Trophoblast cell (in vitro differentiated cells and primary cell): ENCODE results near the gene YPEL5.
A peak's percentile ranks its signal among the peaks of the same experiment; 100 is the strongest.

Experiments used
- DNase-seq, 2 donors: peaks; one replicate each; pipeline ENCODE4 v3.0.0-alpha.2; 2016
- H2AFZ ChIP-seq: 2 replicates; pipeline ENCODE4 v1.6.1; 2013; ENCODE audit warnings: low read length, moderate library complexity, mild to moderate bottlenecking; ENCODE audit not compliant: insufficient read depth, poor library complexity
- H2AK5ac ChIP-seq: 2 replicates; pipeline ENCODE4 v1.6.1; 2013; ENCODE audit warnings: mild to moderate bottlenecking, low read length
- H2BK120ac ChIP-seq: 2 replicates; pipeline ENCODE4 v1.6.1; 2013; ENCODE audit warnings: low read length, mild to moderate bottlenecking, moderate library complexity; ENCODE audit not compliant: insufficient read depth, poor library complexity
- H2BK12ac ChIP-seq: 2 replicates; pipeline ENCODE4 v1.6.1; 2013; ENCODE audit warnings: mild to moderate bottlenecking, low read length, moderate library complexity
- H2BK5ac ChIP-seq: 2 replicates; pipeline ENCODE4 v1.6.1; 2013; ENCODE audit warnings: low read length, low read depth, moderate library complexity, mild to moderate bottlenecking; ENCODE audit not compliant: poor library complexity
- H3K14ac ChIP-seq: 2 replicates; pipeline ENCODE4 v1.6.1; 2013; ENCODE audit warnings: mild to moderate bottlenecking, low read length
- H3K18ac ChIP-seq: 2 replicates; pipeline ENCODE4 v1.6.1; 2013; ENCODE audit warnings: mild to moderate bottlenecking, low read length
- H3K23ac ChIP-seq: 2 replicates; pipeline ENCODE4 v1.6.1; 2013; ENCODE audit warnings: low read length
- H3K27ac ChIP-seq: 2 replicates; pipeline ENCODE4 v1.5.1; 2013; ENCODE audit warnings: low read depth, mild to moderate bottlenecking, inconsistent platforms, low read length, moderate library complexity
- H3K27me3 ChIP-seq: 2 replicates; pipeline ENCODE4 v1.6.1; 2013; ENCODE audit warnings: inconsistent platforms, mild to moderate bottlenecking, low read length, moderate library complexity; ENCODE audit not compliant: insufficient read depth
- H3K36me3 ChIP-seq, 2 experiments: 1 replicate in 1 of 2; 2 replicates in 1 of 2; pipeline ENCODE4 v1.6.1; 2013; ENCODE audit warnings: low read length in 2 of 2, mild to moderate bottlenecking in 2 of 2, moderate library complexity in 1 of 2; ENCODE audit not compliant: insufficient read depth in 2 of 2, control insufficient read depth in 1 of 2
- H3K4ac ChIP-seq: 2 replicates; pipeline ENCODE4 v1.6.1; 2013; ENCODE audit warnings: low read depth, mild to moderate bottlenecking, low read length, moderate library complexity
- H3K4me1 ChIP-seq, 2 experiments: 1 replicate in 1 of 2; 2 replicates in 1 of 2; pipeline ENCODE4 v1.6.1; 2013; ENCODE audit warnings: low read length in 2 of 2, mild to moderate bottlenecking in 2 of 2, moderate library complexity in 1 of 2; ENCODE audit not compliant: insufficient read depth in 2 of 2, control insufficient read depth in 1 of 2
- H3K4me2 ChIP-seq: 2 replicates; pipeline ENCODE4 v1.6.1; 2013; ENCODE audit warnings: inconsistent platforms, mild to moderate bottlenecking, low read length, moderate library complexity
- H3K4me3 ChIP-seq: 2 replicates; pipeline ENCODE4 v1.5.1; 2013; ENCODE audit warnings: mild to moderate bottlenecking, low read depth, low read length, inconsistent platforms
- H3K79me1 ChIP-seq: one replicate; pipeline ENCODE4 v1.6.1; 2013; ENCODE audit warnings: low read length
- H3K79me2 ChIP-seq: 2 replicates; pipeline ENCODE4 v1.6.1; 2013; ENCODE audit warnings: low read length, mild to moderate bottlenecking; ENCODE audit not compliant: control insufficient read depth, insufficient read depth, poor library complexity
- H3K9ac ChIP-seq: 2 replicates; pipeline ENCODE4 v1.6.1; 2013; ENCODE audit warnings: mild to moderate bottlenecking, low read length
- H3K9me3 ChIP-seq: 2 replicates; pipeline ENCODE4 v1.6.1; 2013; ENCODE audit warnings: low read depth, mild to moderate bottlenecking, control low read depth, inconsistent platforms, low read length; ENCODE audit not compliant: insufficient read depth
- H4K12ac ChIP-seq: 2 replicates; pipeline ENCODE4 v1.6.1; 2013; ENCODE audit warnings: low read depth, mild to moderate bottlenecking, low read length, moderate library complexity
- H4K8ac ChIP-seq: 2 replicates; pipeline ENCODE4 v1.6.1; 2013; ENCODE audit warnings: low read depth, mild to moderate bottlenecking, low read length, moderate library complexity
- H4K91ac ChIP-seq: one replicate; pipeline ENCODE4 v1.6.1; 2013; ENCODE audit warnings: low read depth, mild to moderate bottlenecking, low read length, moderate library complexity
- WGBS: extraction: QIAGEN DNeasy Blood & Tissue Kit; methylation state at CpG from one replicate; pipeline ENCODE4 v1.1.7; 2013; ENCODE audit warnings: missing lambda C conversion rate; ENCODE audit not compliant: insufficient read length, insufficient coverage; ENCODE audit errors: extremely low coverage; 5-methylcytosine and 5-hydroxymethylcytosine counted together

Gene YPEL5

GRCh38 chr2:30104307-30104706 lies 42.5 kb upstream of the YPEL5 start:
- no peaks in the 10 kb centered on the region for H3K27me3 ChIP-seq
- no peak overlapping the region for H3K23ac ChIP-seq
- no peaks in the 10 kb centered on the region for H3K36me3 ChIP-seq
- H3K4ac ChIP-seq = no peak overlapping the region
- no peak overlapping the region for H2BK12ac ChIP-seq
- no peak overlapping the region for H2BK120ac ChIP-seq
- H3K4me3 ChIP-seq = no peak overlapping the region
- no peak overlapping the region for H3K9ac ChIP-seq
- H4K8ac ChIP-seq = no peak overlapping the region
- no peak overlapping the region for H2BK5ac ChIP-seq
- no peak for DNase-seq
- H4K12ac ChIP-seq = no peak overlapping the region
- no peaks in the 10 kb centered on the region for H3K79me2 ChIP-seq
- no CpG with 5 or more reads among the region's 2 CpGs for WGBS
- H3K4me2 ChIP-seq = no peak overlapping the region
- H2AK5ac ChIP-seq = no peak overlapping the region
- H2AFZ ChIP-seq = no peak overlapping the region
- no peak overlapping the region for H3K14ac ChIP-seq
- H3K9me3 ChIP-seq = no peaks in the 10 kb centered on the region
- no peak overlapping the region for H3K18ac ChIP-seq
- no peaks in the 10 kb centered on the region for H3K79me1 ChIP-seq
- no peak overlapping the region for H3K27ac ChIP-seq
- H3K4me1 ChIP-seq = no peaks in the 10 kb centered on the region
- no peak overlapping the region for H4K91ac ChIP-seq

GRCh38 chr2:30105556-30105955 lies 41.3 kb upstream of the YPEL5 start:
- Histone ChIP-seq H2AK5ac (no peak overlapping the region), H3K27ac (no peak overlapping the region)

GRCh38 chr2:30106543-30106942 lies 40.3 kb upstream of the YPEL5 start:
- Histone ChIP-seq H3K23ac (no peak overlapping the region), H3K27me3 (no peaks in the 10 kb centered on the region), H4K91ac (no peak overlapping the region), H2BK12ac (no peak overlapping the region), H2AK5ac (no peak overlapping the region), H3K4ac (no peak overlapping the region), H3K4me3 (no peak overlapping the region), H3K18ac (no peak overlapping the region), H3K36me3 (no peaks in the 10 kb centered on the region), H2BK5ac (no peak overlapping the region), H3K79me2 (no peaks in the 10 kb centered on the region), H3K14ac (no peak overlapping the region), H2BK120ac (no peak overlapping the region), H3K9me3 (no peaks in the 10 kb centered on the region), H3K4me2 (no peak overlapping the region), H3K9ac (no peak overlapping the region), H4K12ac (no peak overlapping the region), H3K79me1 (no peaks in the 10 kb centered on the region), H3K27ac (no peak overlapping the region), H4K8ac (no peak overlapping the region), H3K4me1 (no peaks in the 10 kb centered on the region), H2AFZ (no peak overlapping the region)
- DNase-seq = peak; percentile 61 to 76
- WGBS = no CpG with 5 or more reads among the region's 9 CpGs

More at GRCh38 chr2:30105556-30105955, 41.3 kb upstream of the YPEL5 start:
- no peak overlapping the region for H3K4ac ChIP-seq
- no peak overlapping the region for H2BK5ac ChIP-seq
- no peak overlapping the region for H3K23ac ChIP-seq
- no peak for DNase-seq
- H3K9me3 ChIP-seq = no peaks in the 10 kb centered on the region
- no peak overlapping the region for H3K4me2 ChIP-seq
- H3K14ac ChIP-seq = no peak overlapping the region
- no peak overlapping the region for H4K91ac ChIP-seq
- H3K4me1 ChIP-seq = no peaks in the 10 kb centered on the region
- H3K27me3 ChIP-seq = no peaks in the 10 kb centered on the region
- no peak overlapping the region for H2AFZ ChIP-seq
- no peaks in the 10 kb centered on the region for H3K79me2 ChIP-seq
- H3K4me3 ChIP-seq = no peak overlapping the region
- no CpG with 5 or more reads among the region's 2 CpGs for WGBS
- H3K79me1 ChIP-seq = no peaks in the 10 kb centered on the region
- no peak overlapping the region for H2BK120ac ChIP-seq
- no peak overlapping the region for H3K9ac ChIP-seq
- H4K12ac ChIP-seq = no peak overlapping the region
- no peak overlapping the region for H2BK12ac ChIP-seq
- H4K8ac ChIP-seq = no peak overlapping the region
- no peaks in the 10 kb centered on the region for H3K36me3 ChIP-seq
- H3K18ac ChIP-seq = no peak overlapping the region

- Histone ChIP-seq H3K9me3 (no peaks in the 10 kb centered on the region), H4K12ac (no peak overlapping the region), H3K36me3 (no peaks in the 10 kb centered on the region), H3K14ac (no peak overlapping the region), H3K9ac (no peak overlapping the region), H3K4me2 (no peak overlapping the region), H3K18ac (no peak overlapping the region), H3K4me3 (no peak overlapping the region), H3K79me1 (no peaks in the 10 kb centered on the region), H3K27me3 (no peaks in the 10 kb centered on the region), H2BK5ac (no peak overlapping the region), H4K91ac (no peak overlapping the region), H2AFZ (no peak overlapping the region), H3K27ac (no peak overlapping the region), H2BK120ac (no peak overlapping the region), H3K4ac (no peak overlapping the region), H2BK12ac (no peak overlapping the region), H3K23ac (no peak overlapping the region), H3K79me2 (no peaks in the 10 kb centered on the region), H4K8ac (no peak overlapping the region), H2AK5ac (no peak overlapping the region), H3K4me1 (no peaks in the 10 kb centered on the region)
- WGBS = no CpG with 5 or more reads among the region's 2 CpGs
- DNase-seq = no peak
Observed at GRCh38 chr2:30108192-30108591, 38.6 kb upstream of the YPEL5 start.
